GM19463 (cell line): ENCODE results near the gene FAM3C.

Experiments
- ATAC-seq: cut with Tn5 transposase; IDR thresholded peaks from one replicate; pipeline ENCODE4 v1.9.1; 2021; ENCODE audit warnings: mild to moderate bottlenecking, moderate library complexity; ENCODE audit not compliant: unreplicated experiment

Gene FAM3C

GRCh38 chr7:121383235-121383910 lies 12.7 kb downstream of the FAM3C start:
- ATAC-seq: no peak

GRCh38 chr7:121382473-121382872 lies 13.6 kb downstream of the FAM3C start:
- ATAC-seq: no peak

GRCh38 chr7:121379930-121380329 lies 16.2 kb downstream of the FAM3C start:
- no peak for ATAC-seq

- no peak for ATAC-seq
Measured at GRCh38 chr7:121376979-121377378, 19.1 kb downstream of the FAM3C start.

- no peak for ATAC-seq
Measured at GRCh38 chr7:121373177-121373576, 22.9 kb downstream of the FAM3C start.

GRCh38 chr7:121372376-121373010 lies 23.6 kb downstream of the FAM3C start:
- ATAC-seq: peak; percentile 76

- no peak for ATAC-seq
Measured at GRCh38 chr7:121371883-121372282, 24.2 kb downstream of the FAM3C start.

- no peak for ATAC-seq
Measured at GRCh38 chr7:121371367-121371766, 24.7 kb downstream of the FAM3C start.

GRCh38 chr7:121369462-121369861 lies 26.6 kb downstream of the FAM3C start:
- peak; percentile 58 for ATAC-seq

- ATAC-seq: no peak
Measured at GRCh38 chr7:121366852-121367431, 29.2 kb downstream of the FAM3C start.

- no peak for ATAC-seq
Measured at GRCh38 chr7:121360564-121360963, 35.5 kb downstream of the FAM3C start.

GRCh38 chr7:121355574-121355973 lies 40.5 kb downstream of the FAM3C start:
- no peak for ATAC-seq

GRCh38 chr7:121352323-121352722 lies 43.8 kb downstream of the FAM3C start:
- peak; percentile 42 for ATAC-seq

- ATAC-seq: peak; percentile 24
Measured at GRCh38 chr7:121351682-121352081, 44.4 kb downstream of the FAM3C start.

- no peak for ATAC-seq
Measured at GRCh38 chr7:121344497-121344896, 51.6 kb downstream of the FAM3C start.

- no peak for ATAC-seq
Measured at GRCh38 chr7:121344093-121344492, 52.0 kb downstream of the FAM3C start.

- no peak for ATAC-seq
Measured at GRCh38 chr7:121343302-121343701, 52.8 kb downstream of the FAM3C start.

- ATAC-seq: no peak
Measured at GRCh38 chr7:121342631-121343030, 53.5 kb downstream of the FAM3C start.

GRCh38 chr7:121341933-121342332 lies 54.2 kb downstream of the FAM3C start:
- no peak for ATAC-seq

- ATAC-seq: no peak
Measured at GRCh38 chr7:121339082-121339481, 57.0 kb downstream of the FAM3C start.

- ATAC-seq: peak; percentile 59
Measured at GRCh38 chr7:121337398-121337797, 58.7 kb downstream of the FAM3C start.

- ATAC-seq: no peak
Measured at GRCh38 chr7:121336579-121336978, 59.5 kb downstream of the FAM3C start.
